GM18508 (cell line): ENCODE measurements around the gene PI4KA.
"Not testable (repeated sequence)": the region's sequence is repeated elsewhere in the genome, so short reads cannot be mapped to it uniquely, and the experiment has no call there.

Experiments used
- ATAC-seq: cut with Tn5 transposase; IDR thresholded peaks from one replicate; pipeline ENCODE4 v1.9.1; 2021; ENCODE audit warnings: moderate number of reproducible peaks; ENCODE audit not compliant: insufficient read depth, unreplicated experiment

Gene PI4KA

DNA sequence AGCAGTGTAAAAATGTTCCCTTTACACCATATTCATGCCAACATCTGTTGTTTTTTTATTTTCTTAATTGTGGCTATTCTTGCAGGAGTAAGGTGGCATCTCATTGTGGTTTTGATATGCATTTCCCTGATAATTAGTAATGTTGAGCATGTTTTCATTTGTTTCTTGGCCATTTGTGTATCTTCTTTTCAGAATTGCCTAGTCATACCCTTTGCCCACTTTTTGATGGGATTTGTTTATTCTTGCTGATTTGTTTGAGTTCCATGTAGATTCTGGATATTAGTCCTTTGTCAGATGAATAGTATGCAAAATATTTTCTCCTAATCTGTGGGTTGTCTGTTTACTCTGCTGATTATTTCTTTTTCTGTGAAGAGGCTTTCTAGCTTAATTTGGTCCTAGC, 183.6 kb downstream of the PI4KA start:
- no peak for ATAC-seq

- ATAC-seq: no peak
Measured at GRCh38 chr22:20673295-20674195, 185.1 kb downstream of the PI4KA start.

DNA sequence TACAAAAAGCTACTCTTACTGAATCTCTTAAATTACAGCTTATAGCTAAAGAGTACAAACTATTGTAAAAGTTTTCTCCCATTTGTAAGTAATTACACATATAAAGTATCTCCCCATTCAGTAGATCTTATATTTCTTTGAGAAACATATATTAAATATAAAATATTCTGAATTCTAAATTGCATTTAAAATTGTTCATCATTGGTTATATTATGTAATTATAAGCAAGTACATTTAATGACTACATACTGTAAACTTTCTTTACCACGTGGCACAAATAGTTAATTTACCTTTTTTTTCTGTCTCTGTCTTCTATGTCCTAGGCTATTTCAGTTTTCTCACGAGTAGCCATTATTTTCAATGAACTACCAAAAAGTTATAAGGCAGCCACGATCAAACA, 185.9 kb downstream of the PI4KA start:
- no peak for ATAC-seq

DNA sequence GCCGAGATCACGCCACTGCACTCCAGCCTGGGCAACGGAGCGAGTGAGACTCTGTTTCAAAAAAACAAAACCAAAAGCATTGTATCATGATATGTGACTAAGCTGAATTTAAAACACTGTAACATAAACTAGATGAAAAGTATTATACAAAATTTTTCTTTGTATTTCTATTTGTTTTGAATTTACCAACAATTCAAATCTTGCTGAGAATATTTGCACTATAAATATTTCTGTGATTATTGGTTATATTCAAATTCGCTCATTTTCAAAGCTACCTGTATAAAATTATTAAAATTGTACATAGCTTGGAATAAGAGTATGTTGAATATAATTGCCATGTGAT, 186.6 kb downstream of the PI4KA start:
- no peak for ATAC-seq

GRCh38 chr22:20671409-20672081, 187.1 kb downstream of the PI4KA start:
- no peak for ATAC-seq

DNA sequence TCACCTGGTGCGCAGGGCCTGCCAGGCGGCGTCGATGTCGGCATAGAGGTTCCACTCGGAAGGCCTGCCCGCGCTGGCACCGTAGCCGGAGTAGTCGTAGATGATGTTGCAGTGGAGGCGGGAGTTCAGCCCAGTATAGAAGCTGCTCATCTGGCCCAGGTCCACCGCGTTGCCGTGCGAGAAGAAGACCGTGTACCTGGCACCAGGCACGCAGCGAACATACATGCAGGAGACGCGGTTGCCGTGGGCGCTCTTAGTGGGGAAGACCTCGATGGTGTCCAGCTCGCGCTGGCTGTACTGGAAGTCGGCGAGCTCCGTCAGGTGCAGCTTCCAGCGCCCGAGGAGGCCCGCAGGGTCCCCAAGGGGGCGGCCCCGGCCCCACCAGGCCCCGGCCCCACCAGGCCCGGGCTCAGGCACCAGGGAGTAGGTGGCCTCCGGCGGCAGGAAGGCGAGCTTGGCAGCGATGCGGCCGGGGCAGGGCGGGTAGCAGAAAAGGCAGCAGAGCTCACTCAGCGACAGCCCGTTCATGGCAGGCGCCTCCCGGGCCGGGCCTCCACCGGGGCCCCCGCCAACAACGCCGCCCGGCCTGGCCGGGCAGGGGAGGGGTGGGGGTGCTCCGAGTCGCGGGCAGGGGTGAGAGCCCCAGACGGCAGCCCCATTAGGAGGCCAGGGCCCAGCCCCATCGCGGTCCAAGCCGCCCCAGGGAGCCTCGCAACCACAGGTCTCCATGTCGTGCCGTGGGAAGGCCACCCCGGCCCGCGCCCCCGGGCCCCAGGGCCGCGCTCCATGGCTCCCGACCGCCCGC, 188.0 kb downstream of the PI4KA start:
- not testable (repeated sequence) for ATAC-seq

- not testable (repeated sequence) for ATAC-seq
Measured at GRCh38 chr22:20669884-20670283, 188.7 kb downstream of the PI4KA start.

DNA sequence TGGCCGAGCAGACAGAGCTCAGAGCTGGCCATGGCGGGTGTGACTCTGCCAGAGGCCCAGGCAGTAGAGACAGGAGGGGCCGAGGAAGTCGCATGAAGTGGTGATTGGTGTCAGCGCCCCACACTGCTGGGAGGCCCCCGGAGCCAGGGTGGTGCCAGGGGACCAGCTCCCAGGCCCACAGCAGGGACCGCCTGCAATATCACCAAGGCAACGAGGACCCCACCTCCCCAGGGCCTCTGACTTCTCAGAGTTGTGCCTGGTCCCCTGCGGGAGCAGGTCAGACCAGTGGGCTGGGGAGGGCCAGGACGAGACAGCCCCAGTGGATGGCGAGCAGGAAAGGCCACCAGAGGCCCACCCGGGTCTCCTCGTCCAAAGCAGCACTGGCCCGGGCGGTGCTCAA, 189.1 kb downstream of the PI4KA start:
- ATAC-seq: not testable (repeated sequence)

DNA sequence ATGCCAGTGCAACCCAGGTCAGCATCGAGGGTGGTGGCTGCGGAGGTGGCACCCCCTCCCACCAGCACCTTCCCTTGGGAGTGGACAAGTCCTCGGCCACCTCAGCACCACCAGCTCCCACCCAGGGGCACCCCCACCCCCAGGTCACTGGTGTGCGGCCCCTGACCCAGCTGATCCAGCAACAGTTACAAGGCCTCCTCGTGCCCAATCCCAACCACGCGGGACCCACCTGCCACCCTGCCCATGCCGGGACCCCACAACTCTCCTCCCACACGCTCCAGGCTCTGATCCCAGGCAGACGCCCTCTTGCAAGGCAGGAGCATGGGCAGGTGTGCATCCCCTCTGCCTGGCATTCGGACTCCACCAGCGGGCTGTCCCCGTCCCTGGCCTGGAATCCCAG, 189.8 kb downstream of the PI4KA start:
- ATAC-seq: not testable (repeated sequence)

DNA sequence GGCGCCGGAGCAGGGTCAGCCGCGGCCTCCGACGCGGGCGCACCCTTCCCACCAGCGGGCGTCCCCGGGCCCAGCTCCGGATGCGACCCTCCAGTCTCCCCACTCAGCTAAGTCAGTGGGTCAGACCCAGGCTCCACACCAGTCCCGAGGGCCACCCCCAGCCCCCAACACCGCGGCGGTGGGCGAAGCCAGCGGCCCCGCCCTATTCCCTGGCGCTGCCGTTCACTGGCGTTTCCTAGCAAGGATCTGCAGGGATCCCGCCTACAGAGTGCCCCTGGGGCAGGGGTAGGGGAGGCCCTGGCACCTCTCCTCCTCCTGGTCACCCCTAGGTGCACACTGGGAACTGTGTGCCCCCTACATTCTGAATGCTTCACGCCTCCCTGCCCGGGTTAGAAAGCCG, 190.4 kb downstream of the PI4KA start:
- ATAC-seq: not testable (repeated sequence)

- not testable (repeated sequence) for ATAC-seq
Measured at GRCh38 chr22:20667548-20667947, 191.1 kb downstream of the PI4KA start.

DNA sequence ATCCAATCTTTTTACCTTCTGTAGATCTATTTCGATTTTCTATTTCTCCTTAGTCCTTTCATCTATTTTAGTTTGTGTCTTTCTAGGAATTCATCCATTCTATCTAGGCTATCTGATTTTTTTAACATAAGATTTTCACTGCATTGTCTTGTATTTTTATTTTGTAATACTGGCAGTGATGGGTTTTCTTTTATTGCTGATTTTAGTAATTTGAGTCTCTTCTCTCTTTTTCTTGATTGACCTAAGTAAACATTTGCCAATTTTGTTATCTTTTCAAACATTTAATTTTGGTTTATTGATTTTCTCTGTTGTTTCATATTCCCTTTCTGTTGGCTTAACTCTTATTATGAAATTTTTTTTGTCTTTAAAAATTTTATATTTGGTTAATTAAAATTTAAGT, 192.1 kb downstream of the PI4KA start:
- ATAC-seq: no peak

- ATAC-seq: no peak
Measured at GRCh38 chr22:20664594-20664959, 194.0 kb downstream of the PI4KA start.

DNA sequence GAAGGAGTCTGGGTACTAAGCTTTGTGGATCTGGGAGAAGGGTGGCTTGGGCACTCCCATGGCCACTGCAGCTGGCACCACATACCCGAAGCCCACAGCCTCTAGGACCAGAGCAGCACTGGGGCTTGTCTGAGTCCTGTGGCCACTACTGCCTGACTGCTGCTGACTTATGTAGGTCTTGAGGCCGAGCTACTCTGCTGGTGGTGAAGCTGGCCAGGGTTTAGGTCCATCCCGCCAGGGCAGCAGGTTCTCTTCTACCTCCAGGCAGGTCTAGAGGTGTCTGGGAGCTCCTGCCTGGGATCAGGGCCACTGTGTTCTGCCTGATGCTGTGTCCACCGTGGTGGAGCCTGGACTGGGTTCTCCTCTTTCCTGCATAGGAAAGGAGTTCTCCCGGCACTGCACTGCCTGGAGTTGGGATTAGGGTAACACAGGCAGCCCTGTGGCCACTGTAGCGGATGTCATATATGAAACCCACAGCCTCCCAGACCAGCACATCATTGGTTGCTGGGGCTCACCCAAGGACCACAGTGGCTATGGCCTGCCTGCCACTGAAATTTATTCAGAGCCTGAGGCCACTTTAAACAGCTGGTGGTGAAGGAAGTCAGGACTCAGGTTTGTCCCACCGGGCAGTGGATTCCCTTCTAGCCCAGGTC, 194.5 kb downstream of the PI4KA start:
- ATAC-seq: no peak

DNA sequence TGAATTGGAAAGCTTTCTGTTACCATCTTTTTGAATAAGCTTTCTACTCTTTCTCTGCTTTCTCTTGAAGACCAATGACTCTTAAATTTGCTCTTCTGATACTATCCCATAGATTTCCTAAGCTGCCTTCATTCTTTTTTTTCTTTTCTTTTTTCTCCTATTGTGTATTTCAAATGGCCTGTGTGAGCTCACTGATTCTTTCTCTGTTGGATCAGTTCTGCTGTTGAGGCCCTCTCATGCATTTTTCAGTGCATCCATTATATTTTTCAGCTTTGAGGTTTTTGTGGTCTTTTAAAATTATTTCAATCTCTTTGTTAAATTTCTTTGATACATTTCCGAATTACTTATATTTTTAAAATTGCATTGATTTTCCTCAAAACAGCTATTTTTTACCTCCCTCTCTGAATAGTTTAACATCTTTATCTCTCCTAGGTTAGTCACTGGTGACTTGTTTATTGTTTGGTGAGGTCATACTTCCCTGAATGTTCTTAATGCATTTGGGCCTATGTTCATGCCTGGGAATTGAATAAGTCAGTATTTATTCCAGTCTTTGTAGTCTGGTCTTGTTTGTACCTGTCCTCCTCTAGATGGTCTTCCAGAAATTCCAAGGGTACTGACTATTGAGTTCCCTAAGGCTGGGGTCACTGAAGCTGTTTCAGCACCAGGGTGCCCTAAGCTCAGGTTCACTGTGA, 195.3 kb downstream of the PI4KA start:
- no peak for ATAC-seq

DNA sequence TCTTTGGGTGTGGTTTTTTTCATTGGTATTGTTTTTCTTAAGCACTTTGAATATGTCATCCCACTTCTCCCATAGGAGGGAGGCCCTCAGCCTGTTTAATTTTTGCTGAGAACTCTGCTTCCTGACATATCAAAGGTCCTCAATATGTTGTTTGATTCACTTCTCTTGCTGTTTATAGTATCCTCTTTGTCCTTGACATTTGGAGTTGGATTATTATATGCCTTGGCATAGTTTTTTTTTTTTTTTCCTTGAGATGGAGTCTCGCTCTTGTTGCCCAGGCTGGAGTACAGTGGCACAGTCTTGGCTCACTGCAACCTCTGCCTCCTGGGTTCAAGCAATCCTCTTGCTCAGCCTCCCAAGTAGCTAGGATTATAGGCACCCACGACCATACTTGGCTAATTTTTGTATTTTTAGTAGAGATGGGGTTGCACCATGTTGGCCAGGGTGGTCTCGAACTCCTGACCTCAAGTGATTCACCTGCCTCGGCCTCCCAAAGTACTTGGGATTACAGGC, 196.0 kb downstream of the PI4KA start:
- ATAC-seq: not testable (repeated sequence)

DNA sequence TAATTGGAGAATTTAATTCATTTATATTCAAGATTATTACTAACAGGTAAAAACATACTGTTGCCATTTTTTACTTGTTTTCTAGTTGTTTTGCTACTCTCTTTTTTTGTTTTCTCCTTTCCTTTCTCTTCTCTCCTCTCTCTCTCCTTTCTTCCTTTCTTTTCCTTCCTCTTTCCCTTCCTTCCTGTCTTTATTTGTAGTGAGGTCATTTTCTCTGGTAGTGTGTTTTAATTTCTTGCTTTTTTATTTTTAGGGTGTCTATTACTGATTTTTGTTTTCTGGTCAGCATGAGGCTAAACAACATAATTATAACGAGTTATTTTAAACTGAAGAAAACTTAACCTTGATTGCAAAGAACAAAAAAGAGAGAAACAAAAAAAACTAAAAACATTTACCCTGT, 197.1 kb downstream of the PI4KA start:
- ATAC-seq: no peak

DNA sequence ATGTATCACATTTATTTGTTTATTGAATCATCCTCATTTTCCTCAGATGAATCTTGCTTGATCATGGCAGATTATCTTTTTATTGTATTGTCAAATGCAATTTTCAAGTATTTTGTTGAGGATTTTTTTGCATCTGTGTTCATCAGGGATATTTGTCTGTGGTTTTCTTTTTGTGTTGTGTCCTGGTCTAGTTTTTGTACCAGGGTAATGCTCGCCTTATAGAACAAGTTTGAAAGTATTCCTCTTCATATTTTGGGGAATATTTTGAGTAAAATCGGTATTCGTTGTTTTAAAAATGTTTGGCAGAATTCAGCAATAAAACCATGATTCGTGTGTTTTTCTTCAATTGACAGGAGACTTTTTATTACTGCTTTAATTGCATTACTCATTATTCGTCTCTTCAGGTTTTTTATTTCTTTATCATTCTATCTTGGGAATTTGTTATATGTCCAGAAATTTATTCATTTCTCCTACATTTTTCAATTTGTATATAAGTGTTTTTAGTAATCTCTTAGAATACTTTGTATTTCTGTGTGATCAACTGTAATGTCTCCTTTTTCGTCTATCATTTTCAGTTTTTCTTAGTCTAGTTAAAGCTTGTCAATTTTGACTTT, 198.1 kb downstream of the PI4KA start:
- no peak for ATAC-seq

GRCh38 chr22:20659920-20660319, 198.7 kb downstream of the PI4KA start:
- no peak for ATAC-seq
